ENCODE data around the gene TRIM9.
"Not testable (repeated sequence)": the region's sequence is repeated elsewhere in the genome, so short reads cannot be mapped to it uniquely, and the experiment has no call there.

The TRIM9 gene

DNA sequence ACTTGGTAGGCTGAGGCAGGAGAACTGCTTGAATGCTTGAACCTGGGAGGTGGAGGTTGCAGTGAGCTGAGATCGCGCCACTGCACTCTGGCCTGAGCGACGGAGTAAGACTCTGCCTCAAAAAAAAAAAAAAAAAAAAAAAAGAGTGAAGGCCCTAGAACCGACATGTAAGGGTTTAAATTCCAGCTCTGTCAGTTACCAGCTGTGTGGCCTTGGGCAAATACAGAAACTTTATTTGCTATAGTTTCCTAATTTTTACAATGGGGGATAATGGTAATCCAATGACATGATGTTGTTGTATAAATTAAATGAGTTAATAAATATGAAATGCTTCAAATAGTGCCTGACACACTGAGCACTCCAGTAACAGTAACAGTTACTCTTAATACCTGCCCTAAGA lies 131.0 kb downstream of the TRIM9 start:
- no peak for DNase-seq (ENCODE audit: low spot score)

DNA sequence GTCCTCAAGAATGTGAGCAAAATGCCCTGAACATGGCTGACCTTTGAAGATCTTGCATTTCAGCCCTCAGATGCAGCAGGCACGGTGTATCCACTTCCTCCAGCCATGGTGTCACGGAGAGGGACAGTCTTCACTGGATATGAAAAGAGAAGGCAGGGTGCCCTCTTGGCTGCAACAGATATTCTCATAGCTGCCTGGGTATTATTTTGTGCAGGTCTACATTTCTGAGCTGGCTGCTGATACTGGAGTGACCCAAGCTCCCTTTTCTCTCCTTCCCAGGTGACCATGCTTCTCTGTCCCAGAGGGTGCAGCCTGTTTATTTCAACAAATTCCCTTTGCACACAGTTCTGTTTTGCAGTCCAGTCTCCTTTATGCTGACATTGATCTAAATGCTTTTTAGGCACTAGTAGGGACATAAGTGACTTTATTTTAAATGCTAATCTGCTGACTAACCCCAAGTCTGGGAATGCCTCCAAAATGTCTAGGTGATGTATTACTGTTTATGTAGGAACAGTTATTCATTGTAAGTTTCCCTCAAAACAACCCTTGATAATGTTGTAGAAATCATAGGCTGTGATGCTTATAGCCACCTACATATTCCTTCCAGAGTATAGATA lies 133.2 kb downstream of the TRIM9 start:
- no peak for DNase-seq (ENCODE audit: low spot score)

DNA sequence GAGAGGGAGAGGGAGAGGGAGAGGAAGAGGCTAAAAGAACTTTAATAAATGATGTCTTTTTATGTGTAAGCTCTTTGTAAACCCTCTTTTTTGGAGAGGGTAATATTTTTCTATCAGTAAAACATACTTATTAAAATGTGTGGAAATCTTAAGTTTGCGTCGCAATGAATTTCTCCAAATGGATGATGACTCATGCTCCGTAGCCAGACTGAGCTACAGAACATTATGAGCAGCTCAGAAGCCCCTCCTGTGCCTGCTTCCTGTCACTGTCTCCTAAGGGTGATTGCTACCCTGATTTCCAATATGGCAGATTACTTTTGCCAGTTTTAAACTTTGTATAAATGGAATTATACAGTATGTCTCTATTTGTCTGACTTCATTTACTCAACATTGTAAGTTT lies 137.6 kb downstream of the TRIM9 start:
- no peak for DNase-seq (ENCODE audit: low spot score)

DNA sequence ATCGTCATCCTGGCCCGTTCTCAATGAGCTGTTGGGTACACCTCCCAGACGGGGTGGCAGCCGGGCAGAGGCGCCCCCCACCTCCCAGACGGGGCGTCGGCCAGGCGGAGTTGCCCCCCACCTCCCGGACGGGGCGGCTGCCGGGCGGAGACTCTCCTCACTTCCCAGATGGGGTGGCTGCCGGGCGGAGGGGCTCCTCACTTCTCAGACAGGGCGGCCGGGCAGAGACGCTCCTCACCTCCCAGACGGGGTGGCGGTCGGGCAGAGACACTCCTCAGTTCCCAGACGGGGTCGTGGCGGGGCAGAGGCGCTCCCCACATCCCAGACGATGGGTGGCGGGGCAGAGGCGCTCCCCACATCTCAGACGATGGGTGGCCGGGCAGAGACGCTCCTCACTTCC lies 138.5 kb downstream of the TRIM9 start:
- not testable (repeated sequence) for DNase-seq (ENCODE audit: low spot score)

DNA sequence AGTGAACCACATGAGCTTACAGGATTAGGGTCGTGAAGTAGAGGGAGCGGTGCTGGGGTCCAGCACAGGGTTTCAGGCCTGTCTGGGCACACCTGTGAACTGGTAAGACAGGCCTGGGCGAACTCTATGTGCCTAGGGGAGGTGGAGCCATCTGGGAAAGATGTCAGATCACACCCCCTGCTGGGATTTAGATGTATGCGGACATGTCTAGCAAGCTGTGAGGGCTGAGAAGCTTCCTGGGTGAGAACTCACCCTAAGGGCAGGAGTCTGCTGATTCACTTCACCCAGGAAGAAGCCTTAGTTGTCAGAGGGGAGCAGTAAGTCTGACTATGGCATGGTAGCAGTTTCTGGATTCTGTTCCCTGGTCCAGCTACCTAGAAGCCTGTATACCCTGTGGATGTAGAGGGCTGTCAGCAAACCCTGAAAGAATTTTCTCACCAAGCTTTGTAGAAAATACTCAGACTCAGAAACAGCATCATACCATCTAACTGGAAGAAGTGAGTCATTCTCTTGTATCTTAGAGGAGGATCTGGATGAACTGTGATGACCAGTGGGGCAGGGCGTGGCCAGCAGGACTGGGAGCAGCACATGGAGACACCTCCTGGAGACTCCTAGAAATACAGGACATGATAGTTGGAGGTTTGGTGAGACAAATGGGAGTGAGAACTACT lies 139.4 kb downstream of the TRIM9 start:
- DNase-seq (ENCODE audit: low spot score): no peak

DNA sequence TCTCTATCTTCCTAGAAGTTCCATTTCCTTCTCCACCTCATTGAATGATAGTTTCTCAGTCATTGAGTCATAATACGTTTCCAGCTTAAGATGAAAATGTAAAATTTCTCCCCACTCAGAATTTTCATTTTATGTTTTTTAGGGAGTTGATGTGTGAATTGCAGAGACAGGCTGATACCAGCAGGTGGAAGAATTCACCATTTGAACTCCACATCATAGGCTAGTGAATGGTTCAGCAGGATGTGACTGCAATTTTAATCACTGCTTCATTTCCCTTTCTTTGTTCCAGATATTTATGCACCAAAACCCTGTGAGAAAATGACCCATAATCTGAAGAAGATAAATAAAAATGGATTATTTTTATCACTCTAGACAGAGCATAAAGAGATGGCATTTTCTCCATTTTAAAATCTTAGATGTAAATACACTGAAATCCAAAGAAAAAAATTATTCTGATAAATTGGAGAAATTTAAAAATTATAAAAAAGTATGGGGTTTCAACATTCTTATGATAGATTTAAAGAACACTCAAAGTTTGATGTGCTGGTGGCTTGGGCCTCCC lies 140.0 kb downstream of the TRIM9 start:
- peak; percentile 13 for DNase-seq (ENCODE audit: low spot score)

DNA sequence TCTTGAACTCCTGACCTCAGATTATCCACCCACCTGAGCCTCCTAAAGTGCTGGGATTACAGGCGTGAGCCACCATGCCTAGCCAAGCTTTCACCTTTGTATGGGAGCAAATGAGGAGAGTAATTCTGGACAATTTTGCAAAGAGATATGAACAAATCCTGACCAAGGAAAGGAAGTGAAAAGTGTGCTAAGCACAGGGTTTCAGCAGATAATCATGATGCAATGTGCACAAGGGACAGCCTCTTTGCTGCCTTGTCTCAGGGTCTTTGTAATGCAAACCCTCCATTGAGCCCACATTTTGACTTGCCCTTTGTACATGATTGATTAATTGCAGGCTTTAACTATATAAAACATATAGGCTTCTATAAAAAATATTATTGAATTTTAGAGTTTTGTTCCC lies 141.4 kb downstream of the TRIM9 start:
- DNase-seq (ENCODE audit: low spot score): no peak

DNA sequence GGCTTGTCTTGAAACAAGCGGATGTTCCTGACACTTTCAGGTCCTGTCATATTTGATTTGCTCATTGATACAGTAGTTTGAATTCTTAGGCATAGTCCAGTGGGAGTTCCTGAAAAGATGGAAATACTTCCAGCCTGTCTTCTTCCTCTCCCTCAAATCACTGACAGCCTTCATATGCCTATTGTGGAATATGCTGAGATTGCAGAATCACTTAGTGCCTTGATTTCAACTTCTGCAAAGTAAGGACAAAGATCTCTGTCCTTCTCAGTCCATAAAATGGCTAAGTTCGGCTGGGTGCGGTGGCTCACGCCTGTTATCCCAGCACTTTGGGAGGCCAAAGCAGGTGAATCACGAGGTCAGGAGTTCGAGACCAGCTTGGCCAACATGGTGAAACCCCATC lies 143.9 kb downstream of the TRIM9 start:
- DNase-seq (ENCODE audit: low spot score): no peak

DNA sequence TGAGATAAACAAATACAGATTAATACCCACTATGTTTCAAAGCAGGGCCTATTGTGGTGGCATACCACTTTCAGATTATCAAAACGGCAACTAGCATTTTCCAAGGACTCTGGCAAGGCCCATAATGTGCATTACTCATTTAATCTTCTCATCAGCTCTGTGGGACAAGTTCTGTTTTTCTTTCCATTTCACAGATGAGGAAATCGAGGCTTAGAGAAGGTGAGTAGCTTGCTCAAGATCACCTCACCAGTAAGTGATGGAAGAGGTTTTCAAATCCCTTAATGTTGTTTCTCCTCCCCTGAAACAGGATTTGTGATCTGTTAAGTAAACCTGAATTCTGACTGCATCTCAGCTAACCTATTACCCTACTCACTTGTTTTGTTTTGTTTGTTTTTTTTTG lies 146.7 kb downstream of the TRIM9 start:
- DNase-seq (ENCODE audit: low spot score): no peak

DNA sequence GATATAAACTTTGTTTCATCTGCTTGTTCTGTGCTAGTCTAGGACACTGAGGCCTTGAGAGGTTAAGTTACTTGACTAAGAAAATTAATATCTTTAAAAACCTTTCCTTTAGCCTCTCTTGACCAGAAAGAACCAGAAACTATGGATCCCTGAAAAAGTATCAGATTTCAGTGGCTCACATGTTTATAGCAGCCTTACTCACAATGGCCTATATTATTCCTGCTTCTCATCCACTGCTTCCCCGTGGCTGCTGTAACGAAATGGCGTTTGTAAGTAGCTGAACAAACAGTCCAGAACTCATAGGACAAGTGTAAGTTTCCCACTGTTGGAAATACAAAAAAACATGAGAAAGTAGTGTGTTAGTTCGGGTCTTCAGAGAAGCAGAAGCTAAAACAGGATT lies 147.5 kb downstream of the TRIM9 start:
- no peak for DNase-seq (ENCODE audit: low spot score)

DNA sequence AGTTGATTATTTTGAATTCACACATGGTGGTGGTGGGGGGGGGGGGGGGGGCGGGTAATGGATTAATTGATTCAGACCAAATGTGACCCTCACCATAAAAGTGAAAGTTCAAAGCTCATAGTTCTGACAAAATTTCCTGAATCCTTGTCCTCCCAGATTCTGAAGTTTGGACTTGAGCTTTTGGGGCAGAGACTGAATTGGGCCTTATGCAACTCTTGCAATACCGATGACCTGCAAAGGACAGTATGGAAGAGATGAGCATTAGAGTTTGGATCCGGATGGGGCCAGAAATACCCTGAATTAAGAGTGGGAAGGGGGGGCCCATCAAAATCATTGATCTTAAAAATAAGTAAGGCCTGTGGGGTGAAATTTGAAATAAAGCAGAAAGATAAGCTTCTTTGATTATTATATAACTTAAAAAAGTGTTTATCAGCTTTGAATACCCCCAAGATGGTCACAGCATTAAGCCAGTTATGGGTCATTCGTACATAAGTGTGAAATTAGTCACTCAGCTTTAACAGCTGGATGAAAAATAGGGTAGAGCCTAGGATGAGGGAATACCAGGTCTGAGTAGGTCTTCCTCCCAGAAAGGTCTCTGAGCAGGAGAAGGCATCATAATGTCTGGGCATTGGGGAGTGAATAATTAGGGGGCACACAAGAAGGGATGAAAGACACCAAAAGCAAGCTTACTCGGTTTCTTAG lies 148.5 kb downstream of the TRIM9 start:
- no peak for DNase-seq (ENCODE audit: low spot score)

DNA sequence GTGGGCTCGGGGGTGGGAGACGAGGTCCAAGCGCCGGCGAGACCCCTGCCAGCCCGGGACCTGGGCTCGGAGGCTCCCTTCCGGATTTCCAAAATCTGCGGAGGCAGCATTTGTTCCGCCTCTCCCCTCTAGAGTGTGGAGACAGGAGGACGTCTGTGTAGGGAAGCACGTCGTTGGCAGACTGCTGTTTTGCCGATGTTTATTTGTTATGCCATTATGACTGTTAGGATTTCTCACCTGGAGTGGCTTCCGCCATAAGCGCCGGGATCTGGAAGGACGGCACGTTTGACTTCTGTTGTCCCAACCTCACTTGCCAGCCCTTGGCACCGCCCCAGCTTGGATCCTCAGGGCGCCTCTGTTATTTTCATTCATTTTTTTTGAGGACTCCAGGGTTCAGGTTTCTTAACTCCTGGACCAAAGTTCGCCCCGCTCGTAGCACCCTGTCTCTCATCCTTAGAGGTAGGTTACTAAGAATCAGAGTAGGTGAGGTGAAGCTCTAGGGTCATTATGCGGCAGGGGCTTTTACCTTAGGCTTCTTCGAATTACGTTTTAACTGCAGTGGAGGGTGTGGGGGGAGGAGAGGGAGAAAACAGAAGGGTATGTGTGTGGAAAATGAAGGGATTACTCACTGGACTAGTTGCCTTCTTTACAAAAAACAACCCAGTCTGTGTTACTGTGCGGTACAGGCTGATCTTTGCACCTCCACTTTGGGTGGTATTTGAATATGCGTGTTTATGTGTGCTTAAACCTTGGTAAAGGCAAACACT lies 150.1 kb downstream of the TRIM9 start:
- DNase-seq (ENCODE audit: low spot score): no peak

DNA sequence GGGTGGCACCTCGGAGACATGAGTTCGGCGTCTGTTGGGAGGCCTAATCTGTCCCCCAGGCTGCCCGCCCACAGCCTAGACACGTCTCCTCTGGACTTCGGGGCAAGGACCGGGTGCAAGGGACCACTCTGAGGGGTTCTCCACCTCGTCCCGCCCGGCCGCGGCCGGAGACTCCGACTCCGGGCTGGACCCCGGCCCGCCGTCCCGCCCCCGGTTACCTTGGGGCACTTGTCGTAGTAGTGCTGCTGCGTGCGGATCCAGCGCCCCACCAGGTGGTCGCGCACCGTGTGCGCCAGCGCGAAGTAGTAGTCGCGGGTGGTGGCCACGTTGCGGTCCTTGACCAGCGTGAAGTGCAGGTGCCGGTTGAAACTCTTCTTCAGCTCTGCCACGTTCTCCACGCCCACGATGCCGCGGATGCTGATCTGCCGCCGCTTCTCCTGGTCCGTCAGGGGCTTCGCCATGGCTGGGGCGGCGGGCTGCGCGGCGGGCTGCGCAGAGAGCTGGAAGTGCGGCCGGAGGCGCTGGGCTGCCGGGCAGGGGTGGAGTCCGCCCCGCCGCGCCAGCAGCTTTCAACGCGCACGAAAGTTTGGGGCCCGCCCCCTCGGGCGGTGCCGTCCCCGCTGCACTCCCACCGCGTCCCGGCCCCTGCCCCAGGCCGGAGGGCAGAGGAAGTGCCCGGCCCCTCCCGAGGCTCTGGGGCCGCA lies 150.8 kb downstream of the TRIM9 start, which contains the start of gene PYGL:
TSS of gene PYGL (minus strand) at position 541 of the 704 bp plus-strand sequence. CDS start at position 461, 80 bp downstream.
- DNase-seq (ENCODE audit: low spot score): no peak

DNA sequence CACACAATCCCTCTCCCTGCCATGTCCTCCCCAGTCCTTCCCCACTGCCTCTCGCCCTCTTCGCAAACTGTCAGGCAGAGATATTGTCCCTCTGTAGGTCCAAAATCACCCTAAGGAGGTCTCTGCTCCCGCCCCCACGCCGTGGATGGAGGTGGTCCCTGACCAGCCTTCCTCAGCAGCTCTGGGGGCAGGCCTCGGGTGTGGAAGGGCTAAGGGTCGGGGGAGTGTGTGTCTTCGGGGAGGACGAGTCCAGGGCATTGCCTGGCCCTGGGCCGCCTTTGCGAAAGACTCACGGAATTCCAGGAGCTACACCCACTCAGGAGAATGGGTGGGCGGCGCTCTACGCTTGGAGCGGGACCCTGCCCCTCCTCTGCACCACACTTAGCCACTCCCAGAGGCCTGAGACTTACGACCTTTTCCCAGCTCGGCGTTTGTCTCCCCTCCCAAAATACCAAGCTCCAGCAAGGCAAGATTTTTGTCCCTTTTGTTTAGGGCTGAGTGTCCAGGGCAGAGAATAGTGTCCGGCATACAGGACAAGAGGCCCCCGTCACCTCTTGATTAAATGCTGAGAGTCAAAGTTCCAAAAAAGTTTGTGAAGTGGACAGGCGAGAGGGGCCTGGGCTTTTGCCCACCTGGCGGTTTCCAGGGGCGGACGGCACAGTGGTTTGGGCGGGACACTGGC lies 151.5 kb downstream of the TRIM9 start:
- no peak for DNase-seq (ENCODE audit: low spot score)

DNA sequence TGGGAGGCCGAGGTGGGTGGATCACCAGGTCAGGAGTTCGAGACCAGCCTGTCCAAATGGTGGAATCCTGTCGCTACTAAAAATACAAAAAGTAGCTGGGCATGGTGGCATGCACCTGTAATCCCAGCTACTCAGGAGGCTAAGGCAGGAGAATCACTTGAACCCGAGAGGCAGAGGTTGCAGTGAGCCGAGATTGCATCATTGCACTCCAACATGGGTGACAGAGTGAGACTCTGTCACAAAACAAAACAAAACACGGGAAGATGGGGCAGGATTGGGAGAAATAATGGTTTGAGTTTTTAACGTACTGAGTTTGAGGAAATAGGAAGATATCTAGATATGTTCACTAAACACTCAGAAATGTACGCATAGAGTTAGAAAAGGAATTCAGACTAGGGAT lies 153.3 kb downstream of the TRIM9 start:
- not testable (repeated sequence) for DNase-seq (ENCODE audit: low spot score)

DNA sequence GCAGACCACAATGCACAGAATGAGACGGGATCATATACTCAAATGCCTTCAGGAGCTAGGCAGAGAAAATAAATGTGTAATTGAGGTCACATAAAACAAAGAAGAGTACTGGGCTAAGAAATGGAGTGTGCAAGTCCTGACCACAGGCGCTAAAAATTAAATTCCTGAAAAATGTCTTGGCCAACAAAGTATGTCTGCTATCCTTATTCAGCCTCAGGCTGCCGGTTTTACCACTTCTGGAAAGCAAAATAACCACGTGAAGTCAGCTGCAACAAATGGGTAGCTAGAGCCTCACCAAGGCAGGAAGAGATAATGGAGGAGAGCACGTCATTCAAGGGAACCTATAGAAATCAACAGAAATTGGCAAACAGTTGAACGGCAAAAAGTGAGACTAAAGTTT lies 153.8 kb downstream of the TRIM9 start:
- no peak for DNase-seq (ENCODE audit: low spot score)

DNA sequence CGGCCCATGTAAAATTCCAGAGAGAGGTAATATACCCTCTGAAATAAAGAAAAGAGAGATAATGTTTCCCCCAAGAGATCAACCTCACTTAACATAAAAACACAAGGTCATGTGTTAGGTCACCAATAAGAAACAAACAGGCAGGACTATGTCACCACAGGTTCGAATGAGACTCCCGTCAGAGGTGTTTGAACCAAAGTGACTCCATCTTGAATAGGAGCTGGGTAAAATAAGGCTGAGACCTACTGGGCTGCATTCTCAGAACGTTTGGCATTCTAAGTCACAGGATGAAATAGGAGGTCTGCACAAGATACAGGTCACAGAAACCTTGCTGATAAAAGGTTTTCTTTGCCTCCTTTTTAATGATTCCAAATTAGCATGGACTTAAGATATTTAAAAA lies 157.1 kb downstream of the TRIM9 start:
- DNase-seq (ENCODE audit: low spot score): no peak

DNA sequence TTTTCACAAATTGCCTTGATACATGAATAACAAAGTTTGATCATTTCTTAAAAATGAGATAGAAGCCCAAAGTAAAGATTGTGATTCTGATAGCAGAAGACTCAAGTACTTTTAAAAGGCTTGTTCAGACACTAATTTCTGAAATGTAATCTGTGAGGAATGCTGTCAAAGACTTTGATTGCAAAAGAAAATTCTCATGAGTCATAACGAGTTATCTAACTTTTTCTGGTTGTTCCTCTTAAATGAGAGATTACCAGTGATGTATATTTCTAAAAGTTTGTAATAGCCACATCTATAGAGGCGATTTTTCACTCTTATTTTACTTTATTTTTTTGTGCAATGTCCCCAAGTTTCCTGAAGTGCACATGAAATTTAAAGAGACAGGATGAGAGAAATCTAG lies 157.6 kb downstream of the TRIM9 start:
- DNase-seq (ENCODE audit: low spot score): no peak

DNA sequence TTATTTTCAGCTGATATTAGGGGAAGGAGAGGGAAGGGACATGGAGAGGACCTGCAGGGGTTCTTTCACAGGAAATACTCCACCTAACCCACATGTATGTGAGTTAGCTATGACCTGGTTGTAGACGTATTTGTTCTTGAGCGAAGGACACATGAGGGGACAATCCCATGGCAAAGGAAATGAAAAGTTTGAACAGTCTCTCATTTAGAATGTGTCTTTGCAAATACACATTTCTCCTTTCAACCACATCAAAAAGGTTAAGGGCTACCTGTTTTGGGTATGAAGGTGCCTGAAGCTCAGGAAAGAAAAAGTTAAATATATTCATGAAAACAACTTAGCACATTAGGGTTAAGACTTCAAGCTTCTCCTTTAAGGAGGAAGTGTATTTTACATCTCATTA lies 158.0 kb downstream of the TRIM9 start:
- DNase-seq (ENCODE audit: low spot score): no peak

DNA sequence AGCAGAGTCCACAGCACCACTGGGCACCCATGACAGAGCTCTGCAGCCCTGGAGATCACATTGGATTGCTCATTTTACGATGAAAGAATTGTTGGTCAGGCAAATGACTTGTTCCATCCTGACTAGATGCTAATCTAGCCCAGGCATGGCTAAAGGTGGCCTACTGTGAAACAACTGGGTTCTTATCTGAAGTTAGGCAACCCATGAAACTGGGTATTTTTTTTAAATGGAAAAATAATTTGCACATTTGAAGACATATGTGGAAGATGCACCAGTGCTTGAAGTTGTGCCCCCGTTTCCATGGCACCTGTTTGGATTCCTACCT lies 158.9 kb downstream of the TRIM9 start:
- DNase-seq (ENCODE audit: low spot score): no peak
